ENCODE data around the gene NRG2.

- no peak for TF ChIP-seq CTCF (IDR thresholded peaks at IDR 0.05)
- TF ChIP-seq POLR2A (IDR thresholded peaks at IDR 0.05), result no peak
These were observed 159.0 kb downstream of the NRG2 start for GRCh38 chr5:139884144-139884543.
